HG03108 (cell line): Measurements from ENCODE around the gene ARL3.
"Not testable (repeated sequence)": the region's sequence is repeated elsewhere in the genome, so short reads cannot be mapped to it uniquely, and the experiment has no call there.

Experiments
- ATAC-seq: cut with Tn5 transposase; IDR thresholded peaks from one replicate; pipeline ENCODE4 v1.9.1; 2021; ENCODE audit warnings: moderate library complexity; ENCODE audit not compliant: unreplicated experiment

ARL3 gene

GRCh38 chr10:102705531-102705930 lies 8.7 kb downstream of the ARL3 start:
- ATAC-seq, result no peak

GRCh38 chr10:102704915-102705314 lies 9.3 kb downstream of the ARL3 start:
- no peak for ATAC-seq

- no peak for ATAC-seq
These were observed 11.5 kb downstream of the ARL3 start for GRCh38 chr10:102702742-102703141.

DNA sequence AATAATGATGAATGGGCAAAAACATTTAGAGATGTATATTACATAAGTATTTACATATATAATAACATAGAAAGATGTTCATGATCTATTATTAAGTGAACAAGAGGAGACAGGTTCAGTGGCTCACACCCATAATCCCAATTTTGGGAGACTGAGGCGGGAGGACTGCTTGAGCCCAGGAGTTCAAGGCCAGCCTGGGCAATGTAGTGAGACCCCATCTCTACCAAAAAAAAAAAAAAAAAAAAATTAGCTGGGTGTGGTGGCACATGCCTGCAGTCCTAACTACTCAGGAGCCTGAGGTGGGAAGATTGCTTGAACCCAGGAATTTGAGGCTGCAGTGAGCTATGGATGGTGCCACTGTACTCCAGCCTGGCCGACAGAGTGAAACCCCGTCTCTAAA lies 12.4 kb downstream of the ARL3 start:
- no peak for ATAC-seq

- no peak for ATAC-seq
These were observed 12.9 kb downstream of the ARL3 start for GRCh38 chr10:102701272-102701671.

GRCh38 chr10:102698894-102699293 lies 15.3 kb downstream of the ARL3 start:
- no peak for ATAC-seq

DNA sequence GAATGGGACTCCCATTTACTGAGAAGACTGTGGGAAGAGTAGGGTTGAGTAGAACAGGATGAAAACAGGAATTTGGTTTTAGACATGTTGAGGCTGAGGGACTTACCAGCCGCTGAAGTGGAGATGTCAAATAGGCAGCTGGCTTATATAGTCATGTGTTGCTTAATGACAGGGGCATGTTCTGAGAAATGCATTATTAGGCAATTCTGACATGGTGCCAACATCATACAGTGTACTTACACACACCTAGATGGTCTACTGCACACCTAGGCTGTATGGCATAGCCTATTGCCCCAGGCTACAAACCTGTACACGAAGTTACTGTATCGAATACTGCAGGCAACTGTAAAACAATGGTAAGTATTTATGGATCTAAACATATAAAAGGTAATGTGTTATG lies 17.5 kb downstream of the ARL3 start:
- no peak for ATAC-seq

- ATAC-seq, result not testable (repeated sequence)
These were observed 18.8 kb downstream of the ARL3 start for GRCh38 chr10:102695401-102695800.

- ATAC-seq, result no peak
These were observed 22.7 kb downstream of the ARL3 start for GRCh38 chr10:102691285-102692066.

DNA sequence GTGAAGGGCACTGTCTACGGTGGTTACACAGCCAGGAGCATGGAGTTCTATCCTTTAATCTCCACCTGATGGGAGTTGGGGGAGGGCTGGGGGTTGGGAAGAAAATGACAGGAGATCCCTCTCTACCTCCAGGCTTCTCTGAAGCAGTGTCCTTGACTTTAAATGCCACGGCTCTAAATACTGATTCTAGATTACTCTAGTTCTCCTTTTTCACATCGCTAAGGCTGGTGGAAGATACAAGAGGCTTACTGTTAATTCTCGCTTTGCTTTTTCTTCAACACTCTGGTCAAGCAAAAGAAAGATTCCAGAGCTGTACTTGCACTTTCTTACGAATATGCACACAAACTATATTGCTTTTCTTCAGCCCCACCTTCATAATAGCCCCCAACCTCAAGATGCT lies 30.5 kb downstream of the ARL3 start:
- ATAC-seq, result no peak

- no peak for ATAC-seq
These were observed 31.2 kb downstream of the ARL3 start for GRCh38 chr10:102682981-102683380.

GRCh38 chr10:102682416-102682815 lies 31.8 kb downstream of the ARL3 start:
- no peak for ATAC-seq

DNA sequence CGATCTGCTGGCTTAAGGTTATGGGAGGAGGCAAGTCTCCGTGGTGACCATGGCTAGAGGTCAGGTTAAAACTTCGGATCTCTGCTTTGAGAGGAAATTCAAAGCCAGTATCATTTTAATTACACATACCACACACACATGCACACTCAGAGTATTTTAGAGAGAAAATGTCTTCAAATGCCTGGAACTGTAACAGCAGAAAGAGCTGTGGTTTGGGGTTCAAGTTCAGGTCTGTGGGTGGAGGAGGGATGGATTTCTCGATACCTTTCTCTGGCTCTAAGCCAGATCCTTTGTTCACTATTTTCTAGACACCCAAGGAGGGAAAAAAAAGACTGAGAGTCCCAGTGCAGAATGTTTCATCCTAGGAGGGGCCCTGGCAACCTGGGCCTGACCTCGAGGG lies 32.5 kb downstream of the ARL3 start:
- ATAC-seq, result no peak

GRCh38 chr10:102679596-102679995 lies 34.6 kb downstream of the ARL3 start:
- no peak for ATAC-seq

DNA sequence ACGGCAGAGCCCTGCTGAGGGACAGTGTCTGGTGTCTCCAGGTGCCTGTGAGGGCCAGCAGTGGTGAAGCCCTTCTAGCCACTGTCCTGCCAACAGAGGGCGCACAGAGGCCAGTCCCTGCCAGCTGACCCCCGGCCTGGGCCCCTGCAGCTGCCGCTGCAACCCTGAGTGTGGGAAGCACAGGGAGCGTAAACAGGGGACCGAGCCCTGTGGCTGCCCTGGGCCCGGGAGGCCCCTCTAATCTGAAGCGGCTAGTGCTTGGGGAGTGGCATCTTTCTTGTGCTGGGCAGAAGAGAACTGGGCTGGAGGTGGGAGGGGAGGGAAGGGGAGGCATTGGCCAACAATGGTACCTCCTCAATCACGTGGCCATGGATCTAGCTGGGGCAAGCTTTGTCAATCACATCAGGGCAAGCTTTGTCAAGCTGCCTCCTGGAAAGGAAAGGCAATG lies 35.3 kb downstream of the ARL3 start:
- ATAC-seq, result no peak

- no peak for ATAC-seq
These were observed 36.2 kb downstream of the ARL3 start for GRCh38 chr10:102678068-102678400.

GRCh38 chr10:102677331-102678067 lies 36.7 kb downstream of the ARL3 start:
- no peak for ATAC-seq

- no peak for ATAC-seq
These were observed 37.5 kb downstream of the ARL3 start for GRCh38 chr10:102676534-102677315.

DNA sequence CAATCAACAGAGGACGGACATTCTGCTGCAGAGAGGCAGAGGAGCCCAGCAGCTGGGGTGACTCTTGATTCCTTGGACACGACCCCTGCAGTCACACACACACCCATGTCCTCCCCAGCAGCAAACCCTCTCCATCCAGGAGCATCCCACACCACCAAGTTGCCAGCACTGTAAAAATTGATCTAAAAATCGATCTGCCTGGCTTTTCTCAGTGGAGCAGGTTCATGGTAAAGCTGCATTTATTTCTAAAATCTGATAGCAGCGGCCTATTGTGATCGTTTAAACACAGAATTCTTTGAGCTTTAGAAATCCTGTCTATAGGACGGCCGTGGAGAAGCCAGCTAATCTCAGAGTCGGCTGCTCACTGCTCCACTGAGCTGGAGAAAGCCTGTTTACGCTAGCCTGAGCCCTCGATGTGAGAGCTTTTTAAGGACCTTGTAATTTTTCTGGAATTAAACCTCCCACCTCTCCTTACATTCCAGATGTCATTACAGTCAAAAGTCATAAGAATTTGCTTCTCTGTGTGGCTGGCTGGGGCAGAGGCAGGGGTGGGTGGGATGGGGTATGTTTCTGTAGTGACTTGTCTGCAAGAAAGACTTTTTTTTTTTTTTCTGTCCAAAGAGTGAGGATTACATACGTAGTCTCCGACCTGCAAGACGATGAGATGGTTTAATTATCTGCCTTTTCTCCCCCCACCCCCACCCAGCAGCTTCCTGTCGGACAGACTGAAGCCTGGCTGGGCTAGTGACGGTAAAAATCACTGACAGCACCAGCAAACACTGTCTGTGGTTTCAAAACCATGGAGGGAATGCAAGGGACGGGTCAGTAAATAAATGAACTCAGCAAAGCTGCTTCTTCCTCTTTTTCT lies 38.3 kb downstream of the ARL3 start:
- no peak for ATAC-seq

GRCh38 chr10:102675011-102675665 lies 39.1 kb downstream of the ARL3 start:
- ATAC-seq, result no peak
